HepG2 (cell line): ENCODE data around the gene PYGO2. TPM values are rescaled to one million over a fixed set of nuclear protein-coding genes. Genes with fewer than 3 reads are reported as not detected.

Experiments used
- AHR ChIP-seq: IDR thresholded peaks from 2 replicates; pipeline ENCODE4 v1.6.1; 2018; ENCODE audit warnings: missing genetic modification reagents, missing compliant biosample characterization
- ESRRA ChIP-seq: sonication (generic); formaldehyde crosslinking; IDR thresholded peaks from 2 replicates; pipeline ENCODE4 v1.5.1; 2020; ENCODE audit warnings: mild to moderate bottlenecking, low read depth, missing genetic modification reagents
- KLF16 ChIP-seq, 2 experiments: sonication (generic) in 1 of 2; formaldehyde crosslinking in 1 of 2; IDR thresholded peaks; 2 replicates each; pipeline versions ENCODE4 v1.6.1 to v1.8.0; 2016 to 2023; ENCODE audit warnings: missing genetic modification reagents in 2 of 2, missing compliant biosample characterization in 1 of 2
- KLF6 ChIP-seq: IDR thresholded peaks from 2 replicates; pipeline ENCODE4 v1.8.0; 2016; ENCODE audit warnings: missing biosample characterization, missing genetic modification reagents
- NR2F1 ChIP-seq, 2 experiments: fragments of 450-650 bp in 1 of 2; formaldehyde crosslinking in 1 of 2; IDR thresholded peaks; 2 replicates each; pipeline versions ENCODE4 v1.5.0 to v1.6.1; 2016 to 2020; ENCODE audit warnings: mild to moderate bottlenecking in 1 of 2, missing compliant biosample characterization in 1 of 2, missing genetic modification reagents in 1 of 2, moderate library complexity in 1 of 2
- PPARG ChIP-seq: conservative IDR thresholded peaks from 2 replicates; pipeline ENCODE4 v1.6.1; 2016; ENCODE audit warnings: missing biosample characterization, missing genetic modification reagents
- RBM39 ChIP-seq: fragments of 200-400 bp; formaldehyde crosslinking; IDR thresholded peaks from one replicate; pipeline ENCODE4 v1.6.1; 2018; ENCODE audit warnings: antibody characterized with exemption, mild to moderate bottlenecking, low read depth, low read length; ENCODE audit not compliant: poor library complexity, severe bottlenecking
- SP140L ChIP-seq: sonication (generic); formaldehyde crosslinking; IDR thresholded peaks from 2 replicates; pipeline ENCODE4 v1.4.0; 2020; ENCODE audit warnings: missing genetic modification reagents, borderline replicate concordance
- SRSF1 ChIP-seq: fragments of 200-400 bp; formaldehyde crosslinking; optimal IDR thresholded peaks from 2 replicates; pipeline ENCODE3; 2017; ENCODE audit warnings: mild to moderate bottlenecking, low read depth, low read length, moderate library complexity
- SRSF9 ChIP-seq: fragments of 200-400 bp; formaldehyde crosslinking; IDR thresholded peaks from 2 replicates; pipeline ENCODE4 v1.6.1; 2018; ENCODE audit warnings: borderline replicate concordance, mild to moderate bottlenecking, low read depth, low read length; ENCODE audit not compliant: insufficient read depth, poor library complexity, severe bottlenecking
- STAG1 ChIP-seq: sonication (generic); formaldehyde crosslinking; IDR thresholded peaks from 2 replicates; pipeline ENCODE4 v1.4.0; 2020; ENCODE audit warnings: missing genetic modification reagents
- ZFP82 ChIP-seq: sonication (generic); formaldehyde crosslinking; IDR thresholded peaks from 2 replicates; pipeline ENCODE4 v1.5.1; 2020; ENCODE audit warnings: mild to moderate bottlenecking, missing genetic modification reagents, borderline replicate concordance
- ZNF20 ChIP-seq: sonication (generic); formaldehyde crosslinking; IDR thresholded peaks from 2 replicates; pipeline ENCODE4 v1.4.0; 2020; ENCODE audit warnings: mild to moderate bottlenecking, moderate library complexity, missing genetic modification reagents
- ZNF260 ChIP-seq: sonication (generic); formaldehyde crosslinking; IDR thresholded peaks from 2 replicates; pipeline ENCODE4 v1.4.0; 2020; ENCODE audit warnings: missing genetic modification reagents, low read depth, mild to moderate bottlenecking, borderline replicate concordance
- ZNF501 ChIP-seq: sonication (generic); formaldehyde crosslinking; IDR thresholded peaks from 2 replicates; pipeline ENCODE4 v1.5.1; 2020; ENCODE audit warnings: mild to moderate bottlenecking, moderate library complexity, missing genetic modification reagents
- ZNF567 ChIP-seq: sonication (generic); formaldehyde crosslinking; IDR thresholded peaks from 2 replicates; pipeline ENCODE4 v1.8.1; 2023; ENCODE audit warnings: mild to moderate bottlenecking, missing genetic modification reagents, borderline replicate concordance
- ZNF891 ChIP-seq: sonication (generic); formaldehyde crosslinking; IDR thresholded peaks from 2 replicates; pipeline ENCODE4 v1.5.0; 2020; ENCODE audit warnings: mild to moderate bottlenecking, missing genetic modification reagents
- ZSCAN9 ChIP-seq: IDR thresholded peaks from 2 replicates; pipeline ENCODE4 v1.6.1; 2016; ENCODE audit warnings: borderline replicate concordance
- polyA plus RNA-seq, 8 experiments: library from polyadenylated mRNA; depleted of rRNA in 3 of 8; stranded (reverse) in 7 of 8; unstranded in 1 of 8; fragments of >200 nt; fragmentation: Illumina TruSeq in 4 of 8; extraction: Trizol in 4 of 8; gene quantifications; 2 replicates each; pipeline versions ENCODE4 v1.2.1 to v1.2.3, GENCODE V29; 2011 to 2016; ENCODE audit warnings: low read depth in 4 of 8, missing spikeins in 1 of 8, mixed read lengths in 1 of 8; ENCODE audit not compliant: insufficient read depth in 1 of 8
- total RNA-seq, 5 experiments: library from RNA; depleted of rRNA; stranded (reverse); fragments of >200 nt; fragmentation: Illumina TruSeq; extraction: Trizol; gene quantifications; 2 replicates each; pipeline ENCODE4 v1.2.3, GENCODE V29; 2016; ENCODE audit warnings: low read depth in 1 of 5
- TF ChIP-seq, protein P1 (sequence below): sonication (generic); formaldehyde crosslinking; IDR thresholded peaks from 2 replicates; pipeline ENCODE4 v1.5.1; 2020; ENCODE audit warnings: missing genetic modification reagents, mild to moderate bottlenecking, borderline replicate concordance
- TF ChIP-seq, protein P2 (sequence below): sonication (generic); formaldehyde crosslinking; IDR thresholded peaks from 2 replicates; pipeline ENCODE4 v1.4.0; 2020; ENCODE audit warnings: missing genetic modification reagents
- TF ChIP-seq, protein P3 (sequence below): sonication (generic); formaldehyde crosslinking; IDR thresholded peaks from 2 replicates; pipeline ENCODE4 v1.4.0; 2020; ENCODE audit warnings: mild to moderate bottlenecking, missing genetic modification reagents
- TF ChIP-seq, protein P4 (sequence below): sonication (generic); formaldehyde crosslinking; IDR thresholded peaks from 2 replicates; pipeline ENCODE4 v1.4.0; 2020; ENCODE audit warnings: missing genetic modification reagents

The PYGO2 gene
- total and polyA plus RNA-seq, 2 of the 13 experiments (the other 11 are each of a cell fraction or from before 2014, with no cell fraction given) = 20.3 to 21.8 TPM

DNA sequence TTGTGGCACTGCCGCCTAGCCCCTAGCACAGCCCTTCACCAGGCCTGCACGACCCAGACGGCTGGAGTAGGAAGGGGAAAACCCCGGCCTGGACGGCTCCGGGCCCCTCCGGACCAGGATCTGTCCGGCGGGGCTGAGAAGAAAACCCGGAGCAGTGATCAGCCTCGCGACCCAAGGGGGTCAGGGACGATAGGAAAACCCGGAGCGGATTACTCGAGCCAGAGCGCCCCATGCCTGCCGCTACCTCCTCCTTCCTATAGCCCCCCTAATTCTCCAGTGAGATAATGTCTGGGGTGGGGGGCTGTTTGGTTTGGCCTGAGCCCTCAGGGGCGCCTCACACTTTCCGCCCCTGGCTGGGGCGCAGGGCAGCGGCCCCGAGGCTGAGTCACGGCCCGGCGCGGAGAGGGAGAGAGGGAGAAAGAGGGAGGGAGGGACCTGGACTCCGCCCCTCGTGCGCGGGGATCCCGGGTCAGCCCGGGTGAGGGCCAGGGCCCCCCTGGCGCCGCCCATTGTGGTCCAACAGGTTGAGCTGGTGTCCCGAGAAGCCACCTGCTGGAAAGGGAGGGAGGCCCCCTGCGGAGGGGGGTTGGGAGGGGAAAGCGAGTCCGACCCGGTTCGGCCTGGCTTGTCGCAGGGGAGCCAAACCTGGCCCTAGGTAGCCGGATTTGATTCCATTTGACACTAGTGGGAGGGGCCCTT lies 39.3 kb upstream of the PYGO2 start (continued):
- TF ChIP-seq SRSF9 = no peak
- 0 out of 2 replicates have a peak, but pooled peaks have one; percentile 49 for TF ChIP-seq AHR
- TF ChIP-seq RBM39 = peak; percentile 82
- peak in 1 of 2 experiments; percentile 69; a peak in 1 of 4 replicates for TF ChIP-seq KLF16 (CRISPR knock-in tag; IDR thresholded peaks at IDR 0.05)
- TF ChIP-seq SP140L (CRISPR knock-in tag) = no peak
- TF ChIP-seq, protein P1, sequence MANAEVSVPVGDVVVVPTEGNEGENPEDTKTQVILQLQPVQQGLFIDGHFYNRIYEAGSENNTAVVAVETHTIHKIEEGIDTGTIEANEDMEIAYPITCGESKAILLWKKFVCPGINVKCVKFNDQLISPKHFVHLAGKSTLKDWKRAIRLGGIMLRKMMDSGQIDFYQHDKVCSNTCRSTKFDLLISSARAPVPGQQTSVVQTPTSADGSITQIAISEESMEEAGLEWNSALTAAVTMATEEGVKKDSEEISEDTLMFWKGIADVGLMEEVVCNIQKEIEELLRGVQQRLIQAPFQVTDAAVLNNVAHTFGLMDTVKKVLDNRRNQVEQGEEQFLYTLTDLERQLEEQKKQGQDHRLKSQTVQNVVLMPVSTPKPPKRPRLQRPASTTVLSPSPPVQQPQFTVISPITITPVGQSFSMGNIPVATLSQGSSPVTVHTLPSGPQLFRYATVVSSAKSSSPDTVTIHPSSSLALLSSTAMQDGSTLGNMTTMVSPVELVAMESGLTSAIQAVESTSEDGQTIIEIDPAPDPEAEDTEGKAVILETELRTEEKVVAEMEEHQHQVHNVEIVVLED (CRISPR knock-in tag) = 0 out of 2 replicates have a peak, but pooled peaks have one; percentile 57
- TF ChIP-seq STAG1 (CRISPR knock-in tag) = peak; percentile 15; the same call in 1 of the 2 replicates
- TF ChIP-seq ZFP82 (CRISPR knock-in tag) = peak; percentile 53; the same call in 1 of the 2 replicates
- TF ChIP-seq PPARG = peak; percentile 52
- TF ChIP-seq, protein P2, sequence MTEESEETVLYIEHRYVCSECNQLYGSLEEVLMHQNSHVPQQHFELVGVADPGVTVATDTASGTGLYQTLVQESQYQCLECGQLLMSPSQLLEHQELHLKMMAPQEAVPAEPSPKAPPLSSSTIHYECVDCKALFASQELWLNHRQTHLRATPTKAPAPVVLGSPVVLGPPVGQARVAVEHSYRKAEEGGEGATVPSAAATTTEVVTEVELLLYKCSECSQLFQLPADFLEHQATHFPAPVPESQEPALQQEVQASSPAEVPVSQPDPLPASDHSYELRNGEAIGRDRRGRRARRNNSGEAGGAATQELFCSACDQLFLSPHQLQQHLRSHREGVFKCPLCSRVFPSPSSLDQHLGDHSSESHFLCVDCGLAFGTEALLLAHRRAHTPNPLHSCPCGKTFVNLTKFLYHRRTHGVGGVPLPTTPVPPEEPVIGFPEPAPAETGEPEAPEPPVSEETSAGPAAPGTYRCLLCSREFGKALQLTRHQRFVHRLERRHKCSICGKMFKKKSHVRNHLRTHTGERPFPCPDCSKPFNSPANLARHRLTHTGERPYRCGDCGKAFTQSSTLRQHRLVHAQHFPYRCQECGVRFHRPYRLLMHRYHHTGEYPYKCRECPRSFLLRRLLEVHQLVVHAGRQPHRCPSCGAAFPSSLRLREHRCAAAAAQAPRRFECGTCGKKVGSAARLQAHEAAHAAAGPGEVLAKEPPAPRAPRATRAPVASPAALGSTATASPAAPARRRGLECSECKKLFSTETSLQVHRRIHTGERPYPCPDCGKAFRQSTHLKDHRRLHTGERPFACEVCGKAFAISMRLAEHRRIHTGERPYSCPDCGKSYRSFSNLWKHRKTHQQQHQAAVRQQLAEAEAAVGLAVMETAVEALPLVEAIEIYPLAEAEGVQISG (CRISPR knock-in tag) = peak; percentile 71
- TF ChIP-seq ZSCAN9 = peak; percentile 78
- TF ChIP-seq, protein P3, sequence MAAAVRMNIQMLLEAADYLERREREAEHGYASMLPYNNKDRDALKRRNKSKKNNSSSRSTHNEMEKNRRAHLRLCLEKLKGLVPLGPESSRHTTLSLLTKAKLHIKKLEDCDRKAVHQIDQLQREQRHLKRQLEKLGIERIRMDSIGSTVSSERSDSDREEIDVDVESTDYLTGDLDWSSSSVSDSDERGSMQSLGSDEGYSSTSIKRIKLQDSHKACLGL = peak; percentile 68
- no peak for TF ChIP-seq ZNF567 (CRISPR knock-in tag)
- TF ChIP-seq, protein P4, sequence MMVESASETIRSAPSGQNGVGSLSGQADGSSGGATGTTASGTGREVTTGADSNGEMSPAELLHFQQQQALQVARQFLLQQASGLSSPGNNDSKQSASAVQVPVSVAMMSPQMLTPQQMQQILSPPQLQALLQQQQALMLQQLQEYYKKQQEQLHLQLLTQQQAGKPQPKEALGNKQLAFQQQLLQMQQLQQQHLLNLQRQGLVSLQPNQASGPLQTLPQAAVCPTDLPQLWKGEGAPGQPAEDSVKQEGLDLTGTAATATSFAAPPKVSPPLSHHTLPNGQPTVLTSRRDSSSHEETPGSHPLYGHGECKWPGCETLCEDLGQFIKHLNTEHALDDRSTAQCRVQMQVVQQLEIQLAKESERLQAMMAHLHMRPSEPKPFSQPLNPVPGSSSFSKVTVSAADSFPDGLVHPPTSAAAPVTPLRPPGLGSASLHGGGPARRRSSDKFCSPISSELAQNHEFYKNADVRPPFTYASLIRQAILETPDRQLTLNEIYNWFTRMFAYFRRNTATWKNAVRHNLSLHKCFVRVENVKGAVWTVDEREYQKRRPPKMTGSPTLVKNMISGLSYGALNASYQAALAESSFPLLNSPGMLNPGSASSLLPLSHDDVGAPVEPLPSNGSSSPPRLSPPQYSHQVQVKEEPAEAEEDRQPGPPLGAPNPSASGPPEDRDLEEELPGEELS = peak; percentile 65
- peak; percentile 27; the same call in 1 of the 2 replicates for TF ChIP-seq ZNF891 (CRISPR knock-in tag)
- peak; percentile 78 for TF ChIP-seq ZNF501
- peak; percentile 89; the same call in 1 of the 2 replicates for TF ChIP-seq ZNF20 (CRISPR knock-in tag)
- TF ChIP-seq ZNF260 (CRISPR knock-in tag) = no peak
- peak; percentile 42; the same call in 1 of the 2 replicates for TF ChIP-seq ESRRA (CRISPR knock-in tag)
- peak; percentile 62 for TF ChIP-seq KLF6 (CRISPR knock-in tag)
- peak; percentile 88 for TF ChIP-seq SRSF1
- peak; percentile 53 to 86; a peak in 3 of 4 replicates for TF ChIP-seq NR2F1 (CRISPR knock-in tag; IDR thresholded peaks at IDR 0.05)
